ENCODE results near the gene BTBD18. TPM values are rescaled to one million over a fixed set of nuclear protein-coding genes. Genes with fewer than 3 reads are reported as not detected.

The BTBD18 gene
- total and polyA plus RNA-seq, 2 of the 13 experiments (the other 11 are each of a cell fraction or from before 2014, with no cell fraction given), result not detected

DNA sequence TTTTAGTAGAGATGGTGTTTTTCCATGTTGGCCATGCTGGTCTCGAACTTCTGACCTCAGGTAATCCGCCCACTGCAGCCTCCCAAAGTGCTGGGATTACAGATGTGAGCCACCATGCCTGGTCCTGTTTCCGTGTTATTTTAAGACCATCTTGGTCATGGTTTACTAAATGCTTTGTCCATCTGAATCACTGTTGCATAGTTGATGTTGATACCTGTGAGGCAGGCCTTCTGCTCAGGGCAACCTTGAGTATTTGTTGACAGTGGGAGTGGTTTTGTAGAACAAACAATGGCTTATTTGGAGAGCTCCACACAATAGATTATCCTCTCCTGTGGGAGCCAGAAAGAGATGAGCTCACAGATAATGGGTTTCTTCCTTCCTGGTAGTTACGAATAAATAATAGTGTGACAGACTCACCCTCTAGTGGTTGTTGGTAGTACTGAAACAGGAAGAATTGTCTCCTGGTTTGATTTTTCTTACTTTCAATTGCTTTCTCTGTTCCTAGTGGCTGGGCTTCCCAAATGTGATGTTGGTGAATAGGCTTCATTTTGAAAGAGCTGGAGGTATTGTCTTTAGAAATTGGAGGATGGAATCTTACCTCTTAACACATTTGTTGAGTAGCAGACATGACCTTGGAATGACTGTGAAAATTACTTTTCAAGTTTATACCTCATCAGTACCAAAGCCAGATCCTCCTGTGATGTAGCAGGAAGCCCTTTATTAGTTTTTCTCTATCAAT lies 49.0 kb upstream of the BTBD18 start (continued):
- TF ChIP-seq, protein P1, sequence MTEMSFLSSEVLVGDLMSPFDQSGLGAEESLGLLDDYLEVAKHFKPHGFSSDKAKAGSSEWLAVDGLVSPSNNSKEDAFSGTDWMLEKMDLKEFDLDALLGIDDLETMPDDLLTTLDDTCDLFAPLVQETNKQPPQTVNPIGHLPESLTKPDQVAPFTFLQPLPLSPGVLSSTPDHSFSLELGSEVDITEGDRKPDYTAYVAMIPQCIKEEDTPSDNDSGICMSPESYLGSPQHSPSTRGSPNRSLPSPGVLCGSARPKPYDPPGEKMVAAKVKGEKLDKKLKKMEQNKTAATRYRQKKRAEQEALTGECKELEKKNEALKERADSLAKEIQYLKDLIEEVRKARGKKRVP (CRISPR knock-in tag; IDR thresholded peaks at IDR 0.05), result no peak; a peak in 1 of 4 replicates
- TF ChIP-seq RFX5 (IDR thresholded peaks at IDR 0.05; ENCODE audit: low read depth, low read length), result no peak
- TF ChIP-seq PLRG1 (conservative IDR thresholded peaks at IDR 0.05), result no peak
- TF ChIP-seq, protein P2, sequence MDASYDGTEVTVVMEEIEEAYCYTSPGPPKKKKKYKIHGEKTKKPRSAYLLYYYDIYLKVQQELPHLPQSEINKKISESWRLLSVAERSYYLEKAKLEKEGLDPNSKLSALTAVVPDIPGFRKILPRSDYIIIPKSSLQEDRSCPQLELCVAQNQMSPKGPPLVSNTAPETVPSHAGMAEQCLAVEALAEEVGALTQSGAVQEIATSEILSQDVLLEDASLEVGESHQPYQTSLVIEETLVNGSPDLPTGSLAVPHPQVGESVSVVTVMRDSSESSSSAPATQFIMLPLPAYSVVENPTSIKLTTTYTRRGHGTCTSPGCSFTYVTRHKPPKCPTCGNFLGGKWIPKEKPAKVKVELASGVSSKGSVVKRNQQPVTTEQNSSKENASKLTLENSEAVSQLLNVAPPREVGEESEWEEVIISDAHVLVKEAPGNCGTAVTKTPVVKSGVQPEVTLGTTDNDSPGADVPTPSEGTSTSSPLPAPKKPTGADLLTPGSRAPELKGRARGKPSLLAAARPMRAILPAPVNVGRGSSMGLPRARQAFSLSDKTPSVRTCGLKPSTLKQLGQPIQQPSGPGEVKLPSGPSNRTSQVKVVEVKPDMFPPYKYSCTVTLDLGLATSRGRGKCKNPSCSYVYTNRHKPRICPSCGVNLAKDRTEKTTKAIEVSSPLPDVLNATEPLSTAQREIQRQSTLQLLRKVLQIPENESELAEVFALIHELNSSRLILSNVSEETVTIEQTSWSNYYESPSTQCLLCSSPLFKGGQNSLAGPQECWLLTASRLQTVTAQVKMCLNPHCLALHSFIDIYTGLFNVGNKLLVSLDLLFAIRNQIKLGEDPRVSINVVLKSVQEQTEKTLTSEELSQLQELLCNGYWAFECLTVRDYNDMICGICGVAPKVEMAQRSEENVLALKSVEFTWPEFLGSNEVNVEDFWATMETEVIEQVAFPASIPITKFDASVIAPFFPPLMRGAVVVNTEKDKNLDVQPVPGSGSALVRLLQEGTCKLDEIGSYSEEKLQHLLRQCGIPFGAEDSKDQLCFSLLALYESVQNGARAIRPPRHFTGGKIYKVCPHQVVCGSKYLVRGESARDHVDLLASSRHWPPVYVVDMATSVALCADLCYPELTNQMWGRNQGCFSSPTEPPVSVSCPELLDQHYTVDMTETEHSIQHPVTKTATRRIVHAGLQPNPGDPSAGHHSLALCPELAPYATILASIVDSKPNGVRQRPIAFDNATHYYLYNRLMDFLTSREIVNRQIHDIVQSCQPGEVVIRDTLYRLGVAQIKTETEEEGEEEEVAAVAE (CRISPR knock-in tag; IDR thresholded peaks at IDR 0.05; ENCODE audit: borderline replicate concordance), result peak; percentile 94; the same call in 1 of the 2 replicates
- TF ChIP-seq, protein P3, sequence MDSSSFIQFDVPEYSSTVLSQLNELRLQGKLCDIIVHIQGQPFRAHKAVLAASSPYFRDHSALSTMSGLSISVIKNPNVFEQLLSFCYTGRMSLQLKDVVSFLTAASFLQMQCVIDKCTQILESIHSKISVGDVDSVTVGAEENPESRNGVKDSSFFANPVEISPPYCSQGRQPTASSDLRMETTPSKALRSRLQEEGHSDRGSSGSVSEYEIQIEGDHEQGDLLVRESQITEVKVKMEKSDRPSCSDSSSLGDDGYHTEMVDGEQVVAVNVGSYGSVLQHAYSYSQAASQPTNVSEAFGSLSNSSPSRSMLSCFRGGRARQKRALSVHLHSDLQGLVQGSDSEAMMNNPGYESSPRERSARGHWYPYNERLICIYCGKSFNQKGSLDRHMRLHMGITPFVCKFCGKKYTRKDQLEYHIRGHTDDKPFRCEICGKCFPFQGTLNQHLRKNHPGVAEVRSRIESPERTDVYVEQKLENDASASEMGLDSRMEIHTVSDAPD (CRISPR knock-in tag; IDR thresholded peaks at IDR 0.05), result no peak
- no peak for TF ChIP-seq ZNF678 (CRISPR knock-in tag; IDR thresholded peaks at IDR 0.05)
- peak; percentile 84 for TF ChIP-seq KAT8 (CRISPR knock-in tag; IDR thresholded peaks at IDR 0.05)
- no peak for TF ChIP-seq FIP1L1 (IDR thresholded peaks at IDR 0.05; ENCODE audit: borderline replicate concordance, insufficient read depth, low read depth, low read length)
- TF ChIP-seq ZSCAN25 (CRISPR knock-in tag; IDR thresholded peaks at IDR 0.05), result no peak
- TF ChIP-seq HIVEP1 (CRISPR knock-in tag; IDR thresholded peaks at IDR 0.05), result no peak
- TF ChIP-seq, protein P4, sequence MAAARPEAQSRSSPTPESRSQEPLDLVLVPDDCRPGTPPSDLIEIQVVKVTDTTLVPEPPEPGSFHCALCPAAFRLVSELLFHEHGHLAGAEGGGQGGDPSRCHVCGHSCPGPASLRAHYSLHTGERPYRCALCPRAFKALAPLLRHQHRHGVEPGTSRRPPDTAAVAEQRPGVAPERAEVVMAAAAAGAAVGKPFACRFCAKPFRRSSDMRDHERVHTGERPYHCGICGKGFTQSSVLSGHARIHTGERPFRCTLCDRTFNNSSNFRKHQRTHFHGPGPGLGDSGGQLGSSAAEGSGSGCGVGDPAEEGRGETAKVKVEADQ (CRISPR knock-in tag; IDR thresholded peaks at IDR 0.05; ENCODE audit: borderline replicate concordance), result 0 out of 2 replicates have a peak, but pooled peaks have one; percentile 35
- TF ChIP-seq, protein P5, sequence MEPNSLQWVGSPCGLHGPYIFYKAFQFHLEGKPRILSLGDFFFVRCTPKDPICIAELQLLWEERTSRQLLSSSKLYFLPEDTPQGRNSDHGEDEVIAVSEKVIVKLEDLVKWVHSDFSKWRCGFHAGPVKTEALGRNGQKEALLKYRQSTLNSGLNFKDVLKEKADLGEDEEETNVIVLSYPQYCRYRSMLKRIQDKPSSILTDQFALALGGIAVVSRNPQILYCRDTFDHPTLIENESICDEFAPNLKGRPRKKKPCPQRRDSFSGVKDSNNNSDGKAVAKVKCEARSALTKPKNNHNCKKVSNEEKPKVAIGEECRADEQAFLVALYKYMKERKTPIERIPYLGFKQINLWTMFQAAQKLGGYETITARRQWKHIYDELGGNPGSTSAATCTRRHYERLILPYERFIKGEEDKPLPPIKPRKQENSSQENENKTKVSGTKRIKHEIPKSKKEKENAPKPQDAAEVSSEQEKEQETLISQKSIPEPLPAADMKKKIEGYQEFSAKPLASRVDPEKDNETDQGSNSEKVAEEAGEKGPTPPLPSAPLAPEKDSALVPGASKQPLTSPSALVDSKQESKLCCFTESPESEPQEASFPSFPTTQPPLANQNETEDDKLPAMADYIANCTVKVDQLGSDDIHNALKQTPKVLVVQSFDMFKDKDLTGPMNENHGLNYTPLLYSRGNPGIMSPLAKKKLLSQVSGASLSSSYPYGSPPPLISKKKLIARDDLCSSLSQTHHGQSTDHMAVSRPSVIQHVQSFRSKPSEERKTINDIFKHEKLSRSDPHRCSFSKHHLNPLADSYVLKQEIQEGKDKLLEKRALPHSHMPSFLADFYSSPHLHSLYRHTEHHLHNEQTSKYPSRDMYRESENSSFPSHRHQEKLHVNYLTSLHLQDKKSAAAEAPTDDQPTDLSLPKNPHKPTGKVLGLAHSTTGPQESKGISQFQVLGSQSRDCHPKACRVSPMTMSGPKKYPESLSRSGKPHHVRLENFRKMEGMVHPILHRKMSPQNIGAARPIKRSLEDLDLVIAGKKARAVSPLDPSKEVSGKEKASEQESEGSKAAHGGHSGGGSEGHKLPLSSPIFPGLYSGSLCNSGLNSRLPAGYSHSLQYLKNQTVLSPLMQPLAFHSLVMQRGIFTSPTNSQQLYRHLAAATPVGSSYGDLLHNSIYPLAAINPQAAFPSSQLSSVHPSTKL (CRISPR knock-in tag; IDR thresholded peaks at IDR 0.05), result peak; percentile 95
- no peak for TF ChIP-seq KLF9 (CRISPR knock-in tag; IDR thresholded peaks at IDR 0.05; ENCODE audit: low read depth)
- TF ChIP-seq ZNF430 (CRISPR knock-in tag; IDR thresholded peaks at IDR 0.05), result no peak
- TF ChIP-seq, protein P6, sequence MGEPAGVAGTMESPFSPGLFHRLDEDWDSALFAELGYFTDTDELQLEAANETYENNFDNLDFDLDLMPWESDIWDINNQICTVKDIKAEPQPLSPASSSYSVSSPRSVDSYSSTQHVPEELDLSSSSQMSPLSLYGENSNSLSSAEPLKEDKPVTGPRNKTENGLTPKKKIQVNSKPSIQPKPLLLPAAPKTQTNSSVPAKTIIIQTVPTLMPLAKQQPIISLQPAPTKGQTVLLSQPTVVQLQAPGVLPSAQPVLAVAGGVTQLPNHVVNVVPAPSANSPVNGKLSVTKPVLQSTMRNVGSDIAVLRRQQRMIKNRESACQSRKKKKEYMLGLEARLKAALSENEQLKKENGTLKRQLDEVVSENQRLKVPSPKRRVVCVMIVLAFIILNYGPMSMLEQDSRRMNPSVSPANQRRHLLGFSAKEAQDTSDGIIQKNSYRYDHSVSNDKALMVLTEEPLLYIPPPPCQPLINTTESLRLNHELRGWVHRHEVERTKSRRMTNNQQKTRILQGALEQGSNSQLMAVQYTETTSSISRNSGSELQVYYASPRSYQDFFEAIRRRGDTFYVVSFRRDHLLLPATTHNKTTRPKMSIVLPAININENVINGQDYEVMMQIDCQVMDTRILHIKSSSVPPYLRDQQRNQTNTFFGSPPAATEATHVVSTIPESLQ (CRISPR knock-in tag; conservative IDR thresholded peaks at IDR 0.05), result no peak

Measured in HepG2 (cell line).